Fibroblast of pulmonary artery (primary cell): ENCODE measurements around the gene TSTD2.
A peak's percentile ranks its signal among the peaks of the same experiment; 100 is the strongest.

Experiments
- DNase-seq: peaks from one replicate; pipeline ENCODE4 v3.0.0-alpha.2; 2010; ENCODE audit warnings: low read depth
- H3K4me3 ChIP-seq: replicated peaks from 2 replicates; pipeline ENCODE4 v1.5.1; 2011; ENCODE audit warnings: low read depth, mild to moderate bottlenecking, control low read depth, low read length, moderate library complexity
- TF ChIP-seq, protein P1 (sequence below): IDR thresholded peaks from 2 replicates; pipeline ENCODE4 v1.5.1; 2011; ENCODE audit warnings: mild to moderate bottlenecking, control low read depth, low read length, inconsistent platforms; ENCODE audit errors: missing control alignments

TSTD2 gene

DNA sequence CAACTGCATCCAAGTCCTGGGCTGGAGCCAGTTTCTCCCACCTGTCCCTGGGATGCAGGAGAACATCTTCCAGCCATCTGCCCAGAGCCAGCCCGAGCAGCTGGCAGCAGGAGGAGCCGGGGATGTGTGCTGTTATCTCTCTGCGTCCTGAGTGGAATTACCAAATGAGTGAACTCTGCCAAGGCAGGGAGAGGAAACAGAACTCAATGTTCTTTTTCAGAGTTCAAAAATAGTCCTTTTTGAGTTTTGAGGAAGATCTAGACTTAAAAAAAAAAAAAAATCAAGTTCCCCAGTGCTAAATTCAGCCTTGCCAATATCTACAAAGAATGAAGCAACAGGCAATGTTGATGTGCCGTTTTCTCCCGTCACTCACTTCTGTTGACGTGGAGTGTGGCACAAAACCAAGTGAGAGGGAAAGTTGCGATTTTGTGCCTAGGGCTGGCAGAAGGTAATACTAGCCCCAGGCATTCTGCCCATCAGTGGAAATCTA lies 75.5 kb downstream of the TSTD2 start:
- TF ChIP-seq, protein P1, sequence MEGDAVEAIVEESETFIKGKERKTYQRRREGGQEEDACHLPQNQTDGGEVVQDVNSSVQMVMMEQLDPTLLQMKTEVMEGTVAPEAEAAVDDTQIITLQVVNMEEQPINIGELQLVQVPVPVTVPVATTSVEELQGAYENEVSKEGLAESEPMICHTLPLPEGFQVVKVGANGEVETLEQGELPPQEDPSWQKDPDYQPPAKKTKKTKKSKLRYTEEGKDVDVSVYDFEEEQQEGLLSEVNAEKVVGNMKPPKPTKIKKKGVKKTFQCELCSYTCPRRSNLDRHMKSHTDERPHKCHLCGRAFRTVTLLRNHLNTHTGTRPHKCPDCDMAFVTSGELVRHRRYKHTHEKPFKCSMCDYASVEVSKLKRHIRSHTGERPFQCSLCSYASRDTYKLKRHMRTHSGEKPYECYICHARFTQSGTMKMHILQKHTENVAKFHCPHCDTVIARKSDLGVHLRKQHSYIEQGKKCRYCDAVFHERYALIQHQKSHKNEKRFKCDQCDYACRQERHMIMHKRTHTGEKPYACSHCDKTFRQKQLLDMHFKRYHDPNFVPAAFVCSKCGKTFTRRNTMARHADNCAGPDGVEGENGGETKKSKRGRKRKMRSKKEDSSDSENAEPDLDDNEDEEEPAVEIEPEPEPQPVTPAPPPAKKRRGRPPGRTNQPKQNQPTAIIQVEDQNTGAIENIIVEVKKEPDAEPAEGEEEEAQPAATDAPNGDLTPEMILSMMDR: no peak
- H3K4me3 ChIP-seq: no peak overlapping the region
- DNase-seq: peak; percentile 58

DNA sequence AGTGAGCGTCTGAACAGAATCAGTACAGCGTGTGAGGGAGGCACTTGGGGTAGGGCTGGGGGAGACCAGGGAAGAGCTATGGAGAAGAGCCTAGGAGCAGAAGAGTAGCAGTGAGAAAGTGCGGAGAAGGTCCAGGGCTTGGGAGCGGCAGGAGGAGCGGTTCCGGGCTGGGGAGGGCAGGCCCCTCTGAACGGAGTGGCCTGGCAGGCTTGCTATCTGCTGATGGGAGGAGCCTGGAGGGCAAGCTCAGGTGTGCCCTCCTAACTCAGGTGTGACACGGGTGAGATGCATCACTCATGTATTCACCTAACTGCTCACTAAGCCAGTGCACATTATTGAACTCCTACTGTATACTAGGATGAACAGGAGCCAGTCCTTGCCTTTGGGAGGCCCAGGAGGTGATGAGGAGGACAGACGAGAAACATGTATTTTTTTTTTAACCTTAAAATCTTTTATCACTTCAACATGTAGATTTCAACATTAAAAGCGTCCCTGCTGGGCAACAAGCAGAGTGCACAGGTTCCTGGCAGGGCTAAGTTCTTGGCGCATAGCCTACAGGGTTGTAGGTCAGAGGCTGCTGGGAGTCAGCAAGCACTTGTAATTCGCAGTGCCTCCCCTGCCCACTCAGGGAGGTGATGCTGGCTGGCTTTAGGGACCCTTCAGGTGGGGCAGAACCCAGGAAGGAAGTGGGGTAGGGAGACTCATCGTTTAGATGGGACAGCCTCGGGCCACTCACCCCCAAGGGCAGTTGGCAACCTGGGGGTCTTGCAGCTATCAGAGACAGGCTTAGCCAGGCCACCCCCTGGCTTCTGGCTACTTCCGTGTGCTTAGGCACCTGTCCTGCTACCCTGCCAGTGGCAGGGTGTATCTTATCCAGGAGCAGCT lies 76.2 kb downstream of the TSTD2 start:
- no peak for DNase-seq
- TF ChIP-seq, protein P1: no peak
- no peak overlapping the region for H3K4me3 ChIP-seq

DNA sequence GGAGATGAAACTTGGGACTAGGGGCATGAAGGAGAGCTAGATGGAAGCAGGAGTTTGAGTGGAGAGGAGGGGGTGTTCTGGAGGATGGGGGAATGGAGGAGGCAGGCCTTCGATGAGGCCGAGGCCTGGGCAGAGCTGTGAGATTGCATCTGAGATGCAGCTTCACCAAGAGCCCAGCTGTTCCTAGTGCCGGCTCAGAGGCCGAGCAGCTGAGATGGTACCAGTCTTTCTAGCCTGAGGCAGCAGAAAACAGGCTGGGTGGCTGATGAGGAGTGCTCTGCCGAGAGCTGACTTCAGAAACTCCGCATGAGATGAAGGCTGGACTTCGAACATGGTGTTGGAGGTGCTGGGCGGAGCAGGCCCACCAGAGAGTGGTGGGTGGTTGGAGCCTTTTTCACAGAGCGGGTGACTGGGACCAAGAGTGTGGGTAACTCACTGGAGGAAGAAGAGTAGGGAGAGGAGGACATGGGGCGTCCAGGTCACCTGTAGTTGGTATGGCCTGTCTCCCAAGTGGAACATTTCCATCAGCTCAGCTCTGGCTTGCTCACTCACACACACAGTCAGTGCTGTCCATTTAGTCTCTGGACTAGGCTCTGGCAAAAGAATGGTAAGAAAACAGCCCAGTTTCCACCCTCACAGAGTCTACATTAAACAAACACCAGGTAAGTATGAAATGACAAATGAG lies 77.0 kb downstream of the TSTD2 start:
- TF ChIP-seq, protein P1: no peak
- no peak for DNase-seq
- H3K4me3 ChIP-seq: no peak overlapping the region

DNA sequence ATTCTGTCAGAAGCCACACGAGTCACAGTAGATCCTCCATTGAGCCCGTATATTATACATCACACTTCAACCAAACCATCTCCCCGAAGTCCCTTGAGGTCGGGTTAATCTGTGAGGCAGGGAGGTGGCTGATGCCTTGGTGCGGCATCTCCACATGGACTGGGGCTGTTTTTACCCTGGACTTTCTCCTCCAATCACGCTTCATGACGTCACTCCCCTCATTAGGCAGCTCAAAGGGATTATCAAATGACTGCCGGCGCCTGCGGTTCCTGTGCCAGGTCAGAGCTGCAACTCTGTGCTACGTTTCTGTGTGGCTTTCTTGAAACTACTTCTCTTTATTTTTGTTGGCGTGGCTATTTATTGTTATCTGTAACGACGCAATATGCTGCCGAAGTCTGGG lies 78.0 kb downstream of the TSTD2 start:
- peak; percentile 72 for DNase-seq
- H3K4me3 ChIP-seq: no peak overlapping the region
- TF ChIP-seq, protein P1: no peak

DNA sequence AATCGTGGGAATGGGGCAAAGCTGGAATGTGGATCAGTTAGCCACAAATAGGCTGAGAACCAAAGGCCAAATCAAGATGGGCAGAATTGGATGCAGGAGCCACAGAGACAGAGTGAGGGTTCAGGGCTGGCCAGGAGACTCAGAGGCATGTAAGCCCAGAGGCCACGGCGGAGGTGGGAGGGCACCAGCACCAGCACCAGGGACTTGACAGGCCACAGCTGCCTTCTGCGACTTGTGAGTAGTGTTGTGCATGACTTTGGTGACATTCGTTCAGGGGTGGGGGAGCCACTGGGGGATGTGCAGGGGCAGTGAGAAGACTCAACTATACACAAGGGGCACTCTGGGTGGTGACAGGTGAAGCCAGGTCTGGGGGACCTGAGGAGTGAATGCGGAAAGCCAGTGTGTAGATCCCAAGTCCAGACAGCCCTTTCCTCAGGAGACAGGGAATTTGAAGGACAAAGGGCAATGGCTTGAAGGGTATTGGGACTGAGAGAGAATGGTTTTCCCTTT lies 78.5 kb downstream of the TSTD2 start:
- no peak overlapping the region for H3K4me3 ChIP-seq
- DNase-seq: no peak
- TF ChIP-seq, protein P1: no peak

DNA sequence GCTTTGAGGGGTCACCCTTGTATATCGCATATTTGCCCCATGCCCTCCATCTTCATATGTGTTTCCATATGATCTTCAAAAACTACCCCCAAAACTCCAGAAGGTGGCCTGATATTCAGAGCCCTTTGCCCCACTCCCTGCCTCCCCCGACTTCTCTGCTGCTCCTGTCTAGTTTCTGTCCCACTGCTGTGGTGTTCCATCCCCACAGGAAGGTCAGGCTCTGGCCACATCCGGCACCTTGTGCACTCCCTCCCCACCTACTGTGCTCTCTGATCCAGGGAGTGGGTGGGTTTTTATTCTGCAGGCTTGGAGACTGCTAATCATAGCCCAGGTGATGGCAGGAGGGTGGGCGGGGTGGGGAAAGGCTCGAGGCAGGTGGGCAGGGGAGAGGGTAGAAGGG lies 79.3 kb downstream of the TSTD2 start:
- H3K4me3 ChIP-seq: no peak overlapping the region
- DNase-seq: no peak
- TF ChIP-seq, protein P1: no peak
